Measurements from ENCODE around the gene GPRC5B. TPM values are rescaled to one million over a fixed set of nuclear protein-coding genes. Genes with fewer than 3 reads are reported as not detected.

GPRC5B gene
- total RNA-seq, 1 experiment from 2014 or later: 43.6 TPM

Other genes with a start within 250 kb of the GPRC5B start
- gene KNOP1, start 166.6 kb downstream of the GPRC5B start, total RNA-seq (2014; rRNA removed; shearing (Covaris generic); ENCODE audit: low replicate concordance): 12.2 and 15.8 TPM in 2 replicates
- 22.0 and 24.1 TPM in 2 replicates for gene IQCK, start 166.6 kb downstream of the GPRC5B start, total RNA-seq (2014; rRNA removed; shearing (Covaris generic); ENCODE audit: low replicate concordance)
- not detected in 2 replicates for gene GPR139, start 189.0 kb upstream of the GPRC5B start, total RNA-seq (2014; rRNA removed; shearing (Covaris generic); ENCODE audit: low replicate concordance)